GM23338 (cell line): ENCODE measurements around the gene FYB2. TPM values are rescaled to one million over a fixed set of nuclear protein-coding genes. Genes with fewer than 3 reads are reported as not detected.

Experiments used
- ATAC-seq: fragments of 200-7000 bp; cut with Tn5 transposase; 3 replicates; pipeline ENCODE4 v1.9.1; 2020
- DNase-seq: peaks from one replicate; pipeline ENCODE4 v3.0.0-alpha.2; 2015; ENCODE audit warnings: low spot score
- H2AFZ ChIP-seq: fragments of 200-600 bp; sonication (generic); 2 replicates; pipeline ENCODE4 v1.8.0; 2016; ENCODE audit warnings: antibody characterized with exemption, mild to moderate bottlenecking, moderate library complexity
- H3F3A ChIP-seq: fragments of 200-600 bp; sonication (generic); replicated peaks from 2 replicates; pipeline ENCODE4 v1.8.0; 2017; ENCODE audit warnings: antibody characterized with exemption, mixed run types, low read depth
- H3K27ac ChIP-seq: fragments of 200-600 bp; sonication (generic); 2 replicates; pipeline ENCODE4 v1.6.1; 2016; ENCODE audit warnings: low read depth
- H3K27me3 ChIP-seq: fragments of 200-600 bp; sonication (generic); 2 replicates; pipeline ENCODE4 v1.8.0; 2016; ENCODE audit warnings: mild to moderate bottlenecking, mixed run types, moderate library complexity; ENCODE audit not compliant: insufficient read depth
- H3K36me3 ChIP-seq: fragments of 200-600 bp; sonication (generic); 2 replicates; pipeline ENCODE4 v1.8.0; 2016; ENCODE audit warnings: mild to moderate bottlenecking; ENCODE audit not compliant: insufficient read depth
- H3K4me1 ChIP-seq: fragments of 200-600 bp; sonication (generic); 2 replicates; pipeline ENCODE4 v1.8.0; 2016; ENCODE audit warnings: mild to moderate bottlenecking, moderate library complexity; ENCODE audit not compliant: insufficient read depth
- H3K4me2 ChIP-seq: fragments of 200-600 bp; sonication (generic); 2 replicates; pipeline ENCODE4 v1.7.1; 2017; ENCODE audit warnings: mixed run types
- H3K4me3 ChIP-seq: fragments of 200-600 bp; sonication (generic); 2 replicates; pipeline ENCODE4 v1.6.1; 2016; ENCODE audit warnings: mixed run types
- H3K79me2 ChIP-seq: fragments of 200-600 bp; sonication (generic); replicated peaks from 2 replicates; pipeline ENCODE4 v1.8.0; 2017; ENCODE audit warnings: mild to moderate bottlenecking; ENCODE audit not compliant: insufficient read depth
- H3K9me2 ChIP-seq: fragments of 200-600 bp; sonication (generic); 2 replicates; pipeline ENCODE4 v1.8.0; 2017; ENCODE audit not compliant: insufficient read depth
- H4K20me1 ChIP-seq: fragments of 200-600 bp; sonication (generic); replicated peaks from 2 replicates; pipeline ENCODE4 v1.8.0; 2017; ENCODE audit warnings: mild to moderate bottlenecking; ENCODE audit not compliant: insufficient read depth
- H3K27ac Mint-ChIP-seq: 2 replicates; pipeline ENCODE4 v1.8.0; 2020; ENCODE audit warnings: inconsistent platforms, mild to moderate bottlenecking, moderate library complexity, mixed read lengths
- H3K27me3 Mint-ChIP-seq: 3 replicates; pipeline ENCODE4 v1.8.0; 2022; ENCODE audit warnings: low read depth, mild to moderate bottlenecking, moderate library complexity, mixed read lengths, inconsistent platforms; ENCODE audit not compliant: insufficient read depth, poor library complexity
- H3K36me3 Mint-ChIP-seq: 3 replicates; pipeline ENCODE4 v1.8.0; 2021; ENCODE audit warnings: low read depth, mild to moderate bottlenecking, inconsistent platforms, moderate library complexity, mixed read lengths
- H3K4me1 Mint-ChIP-seq: 3 replicates; pipeline ENCODE4 v1.8.0; 2020; ENCODE audit warnings: mild to moderate bottlenecking, inconsistent platforms, mixed read lengths
- H3K4me3 Mint-ChIP-seq: 3 replicates; pipeline ENCODE4 v1.8.0; 2021; ENCODE audit warnings: moderate library complexity, mild to moderate bottlenecking, inconsistent platforms, mixed read lengths
- H3K9me3 Mint-ChIP-seq: 3 replicates; pipeline ENCODE4 v1.8.0; 2020; ENCODE audit warnings: moderate library complexity, mild to moderate bottlenecking, inconsistent platforms, mixed read lengths
- CREB1 ChIP-seq: fragments of 250-450 bp; sonication (Bioruptor Pico); IDR thresholded peaks from 2 replicates; pipeline ENCODE4 v1.5.0; 2020; ENCODE audit warnings: low read depth, mild to moderate bottlenecking, moderate library complexity
- EZH2 ChIP-seq: fragments of 200-600 bp; sonication (generic); IDR thresholded peaks from one replicate; pipeline ENCODE4 v1.8.0; 2017; ENCODE audit warnings: antibody characterized with exemption, mild to moderate bottlenecking, low read depth; ENCODE audit not compliant: unreplicated experiment
- EZH2phosphoT487 ChIP-seq: fragments of 200-600 bp; sonication (generic); IDR thresholded peaks from one replicate; pipeline ENCODE4 v1.8.1; 2018; ENCODE audit warnings: antibody characterized with exemption; ENCODE audit not compliant: unreplicated experiment
- JUNB ChIP-seq: IDR thresholded peaks from one replicate; pipeline ENCODE4 v1.6.1; 2016; ENCODE audit warnings: antibody characterized with exemption; ENCODE audit not compliant: unreplicated experiment
- NANOG ChIP-seq: IDR thresholded peaks from 2 replicates; pipeline ENCODE4 v1.6.1; 2016; ENCODE audit warnings: antibody characterized with exemption, borderline replicate concordance
- POLR2AphosphoS5 ChIP-seq: IDR thresholded peaks from 2 replicates; pipeline ENCODE4 v1.6.1; 2016; ENCODE audit warnings: antibody characterized with exemption, low read depth
- STAT1 ChIP-seq: IDR thresholded peaks from one replicate; pipeline ENCODE4 v1.6.1; 2016; ENCODE audit warnings: antibody characterized with exemption; ENCODE audit not compliant: unreplicated experiment
- ZNF114 ChIP-seq: fragments of 250-450 bp; sonication (Bioruptor Pico); IDR thresholded peaks from 2 replicates; pipeline ENCODE4 v1.5.0; 2020; ENCODE audit warnings: mild to moderate bottlenecking, moderate library complexity
- ZNF331 ChIP-seq: fragments of 250-450 bp; sonication (Bioruptor Pico); IDR thresholded peaks from 2 replicates; pipeline ENCODE4 v1.5.0; 2020; ENCODE audit warnings: low read depth, mild to moderate bottlenecking, moderate library complexity
- polyA plus RNA-seq: library from polyadenylated mRNA; unstranded; fragments of >200 nt; fragmentation: Nextera tagmentation; extraction: Ambion mirVana; gene quantifications from 2 replicates; pipeline ENCODE4 v1.2.1, GENCODE V29; 2016
- total RNA-seq: library from RNA; depleted of rRNA; stranded (reverse); fragments of >200 nt; shearing (Covaris generic); gene quantifications from 2 replicates; pipeline ENCODE4 v1.2.3, GENCODE V29; 2014
- TF ChIP-seq, protein P1 (sequence below), 2 experiments: fragments of 200-600 bp in 1 of 2; sonication (generic) in 1 of 2; conservative IDR thresholded peaks; 2 replicates each; pipeline versions ENCODE4 v1.5.1 to v1.6.1; 2016 to 2017; ENCODE audit warnings: antibody characterized with exemption in 2 of 2, low read depth in 2 of 2, mild to moderate bottlenecking in 2 of 2, moderate library complexity in 1 of 2
- TF ChIP-seq, protein P2 (sequence below): IDR thresholded peaks from 2 replicates; pipeline ENCODE4 v1.6.1; 2016; ENCODE audit warnings: antibody characterized with exemption
- TF ChIP-seq, protein P3 (sequence below): IDR thresholded peaks from one replicate; pipeline ENCODE4 v1.6.1; 2018; ENCODE audit warnings: antibody characterized with exemption; ENCODE audit not compliant: unreplicated experiment
- TF ChIP-seq, protein P4 (sequence below): fragments of 250-450 bp; sonication (Bioruptor Pico); IDR thresholded peaks from 2 replicates; pipeline ENCODE4 v1.5.0; 2020; ENCODE audit warnings: mild to moderate bottlenecking, moderate library complexity

The FYB2 gene
- total and polyA plus RNA-seq, 2 experiments from 2014 or later, result 0.39 TPM; not detected in 1

DNA sequence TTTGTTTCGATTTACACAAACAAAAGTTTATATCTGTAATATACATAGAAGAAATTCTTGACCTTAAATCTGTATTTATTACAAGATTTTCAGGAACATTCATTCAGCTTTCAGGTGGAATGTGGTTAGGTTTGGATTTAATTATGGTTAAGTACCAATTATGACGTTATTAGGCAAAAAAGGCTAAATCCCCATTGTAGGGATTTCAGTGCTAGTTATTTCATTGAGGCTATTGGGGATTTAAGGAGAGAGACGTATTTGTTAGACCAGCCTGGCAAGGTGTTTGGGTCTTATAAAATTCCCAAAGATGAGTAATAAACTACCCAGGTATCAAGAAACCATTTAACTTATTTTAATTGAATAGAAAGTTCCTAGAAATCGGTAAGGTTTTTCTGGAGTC is 148.1 kb downstream of the FYB2 start:
- Histone ChIP-seq H3K27me3 (no peaks in the 10 kb centered on the region), H3K9me2 (no peaks in the 10 kb centered on the region), H3K36me3 (no peaks in the 10 kb centered on the region), H3K27ac (no peak overlapping the region), H3F3A (no peaks in the 10 kb centered on the region), H3K4me2 (no peak overlapping the region), H2AFZ (no peak overlapping the region), H4K20me1 (no peaks in the 10 kb centered on the region), H3K79me2 (no peaks in the 10 kb centered on the region), H3K4me3 (no peak overlapping the region), H3K4me1 (peaks cover 1% of the 10 kb centered on the region)
- ATAC-seq, result no peak
- Mint-ChIP-seq H3K27ac (no peak overlapping the region), H3K4me1 (peaks cover 5% of the 10 kb centered on the region), H3K9me3 (no peaks in the 10 kb centered on the region), H3K36me3 (no peaks in the 10 kb centered on the region), H3K4me3 (no peak overlapping the region), H3K27me3 (no peaks in the 10 kb centered on the region)
- TF ChIP-seq CREB1 (CRISPR knock-in tag), result no peak
- TF ChIP-seq, protein P1, sequence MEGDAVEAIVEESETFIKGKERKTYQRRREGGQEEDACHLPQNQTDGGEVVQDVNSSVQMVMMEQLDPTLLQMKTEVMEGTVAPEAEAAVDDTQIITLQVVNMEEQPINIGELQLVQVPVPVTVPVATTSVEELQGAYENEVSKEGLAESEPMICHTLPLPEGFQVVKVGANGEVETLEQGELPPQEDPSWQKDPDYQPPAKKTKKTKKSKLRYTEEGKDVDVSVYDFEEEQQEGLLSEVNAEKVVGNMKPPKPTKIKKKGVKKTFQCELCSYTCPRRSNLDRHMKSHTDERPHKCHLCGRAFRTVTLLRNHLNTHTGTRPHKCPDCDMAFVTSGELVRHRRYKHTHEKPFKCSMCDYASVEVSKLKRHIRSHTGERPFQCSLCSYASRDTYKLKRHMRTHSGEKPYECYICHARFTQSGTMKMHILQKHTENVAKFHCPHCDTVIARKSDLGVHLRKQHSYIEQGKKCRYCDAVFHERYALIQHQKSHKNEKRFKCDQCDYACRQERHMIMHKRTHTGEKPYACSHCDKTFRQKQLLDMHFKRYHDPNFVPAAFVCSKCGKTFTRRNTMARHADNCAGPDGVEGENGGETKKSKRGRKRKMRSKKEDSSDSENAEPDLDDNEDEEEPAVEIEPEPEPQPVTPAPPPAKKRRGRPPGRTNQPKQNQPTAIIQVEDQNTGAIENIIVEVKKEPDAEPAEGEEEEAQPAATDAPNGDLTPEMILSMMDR (conservative IDR thresholded peaks at IDR 0.05; ENCODE audit: low read depth in 2 of 2), result no peak
- no peak for TF ChIP-seq NANOG
- TF ChIP-seq EZH2phosphoT487, result no peak
- TF ChIP-seq ZNF331 (CRISPR knock-in tag), result no peak
- no peak for TF ChIP-seq EZH2
- TF ChIP-seq, protein P2, sequence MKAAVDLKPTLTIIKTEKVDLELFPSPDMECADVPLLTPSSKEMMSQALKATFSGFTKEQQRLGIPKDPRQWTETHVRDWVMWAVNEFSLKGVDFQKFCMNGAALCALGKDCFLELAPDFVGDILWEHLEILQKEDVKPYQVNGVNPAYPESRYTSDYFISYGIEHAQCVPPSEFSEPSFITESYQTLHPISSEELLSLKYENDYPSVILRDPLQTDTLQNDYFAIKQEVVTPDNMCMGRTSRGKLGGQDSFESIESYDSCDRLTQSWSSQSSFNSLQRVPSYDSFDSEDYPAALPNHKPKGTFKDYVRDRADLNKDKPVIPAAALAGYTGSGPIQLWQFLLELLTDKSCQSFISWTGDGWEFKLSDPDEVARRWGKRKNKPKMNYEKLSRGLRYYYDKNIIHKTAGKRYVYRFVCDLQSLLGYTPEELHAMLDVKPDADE, result no peak
- no peak for TF ChIP-seq STAT1
- TF ChIP-seq, protein P3, sequence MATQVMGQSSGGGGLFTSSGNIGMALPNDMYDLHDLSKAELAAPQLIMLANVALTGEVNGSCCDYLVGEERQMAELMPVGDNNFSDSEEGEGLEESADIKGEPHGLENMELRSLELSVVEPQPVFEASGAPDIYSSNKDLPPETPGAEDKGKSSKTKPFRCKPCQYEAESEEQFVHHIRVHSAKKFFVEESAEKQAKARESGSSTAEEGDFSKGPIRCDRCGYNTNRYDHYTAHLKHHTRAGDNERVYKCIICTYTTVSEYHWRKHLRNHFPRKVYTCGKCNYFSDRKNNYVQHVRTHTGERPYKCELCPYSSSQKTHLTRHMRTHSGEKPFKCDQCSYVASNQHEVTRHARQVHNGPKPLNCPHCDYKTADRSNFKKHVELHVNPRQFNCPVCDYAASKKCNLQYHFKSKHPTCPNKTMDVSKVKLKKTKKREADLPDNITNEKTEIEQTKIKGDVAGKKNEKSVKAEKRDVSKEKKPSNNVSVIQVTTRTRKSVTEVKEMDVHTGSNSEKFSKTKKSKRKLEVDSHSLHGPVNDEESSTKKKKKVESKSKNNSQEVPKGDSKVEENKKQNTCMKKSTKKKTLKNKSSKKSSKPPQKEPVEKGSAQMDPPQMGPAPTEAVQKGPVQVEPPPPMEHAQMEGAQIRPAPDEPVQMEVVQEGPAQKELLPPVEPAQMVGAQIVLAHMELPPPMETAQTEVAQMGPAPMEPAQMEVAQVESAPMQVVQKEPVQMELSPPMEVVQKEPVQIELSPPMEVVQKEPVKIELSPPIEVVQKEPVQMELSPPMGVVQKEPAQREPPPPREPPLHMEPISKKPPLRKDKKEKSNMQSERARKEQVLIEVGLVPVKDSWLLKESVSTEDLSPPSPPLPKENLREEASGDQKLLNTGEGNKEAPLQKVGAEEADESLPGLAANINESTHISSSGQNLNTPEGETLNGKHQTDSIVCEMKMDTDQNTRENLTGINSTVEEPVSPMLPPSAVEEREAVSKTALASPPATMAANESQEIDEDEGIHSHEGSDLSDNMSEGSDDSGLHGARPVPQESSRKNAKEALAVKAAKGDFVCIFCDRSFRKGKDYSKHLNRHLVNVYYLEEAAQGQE, result no peak
- TF ChIP-seq POLR2AphosphoS5, result no peak
- TF ChIP-seq, protein P4, sequence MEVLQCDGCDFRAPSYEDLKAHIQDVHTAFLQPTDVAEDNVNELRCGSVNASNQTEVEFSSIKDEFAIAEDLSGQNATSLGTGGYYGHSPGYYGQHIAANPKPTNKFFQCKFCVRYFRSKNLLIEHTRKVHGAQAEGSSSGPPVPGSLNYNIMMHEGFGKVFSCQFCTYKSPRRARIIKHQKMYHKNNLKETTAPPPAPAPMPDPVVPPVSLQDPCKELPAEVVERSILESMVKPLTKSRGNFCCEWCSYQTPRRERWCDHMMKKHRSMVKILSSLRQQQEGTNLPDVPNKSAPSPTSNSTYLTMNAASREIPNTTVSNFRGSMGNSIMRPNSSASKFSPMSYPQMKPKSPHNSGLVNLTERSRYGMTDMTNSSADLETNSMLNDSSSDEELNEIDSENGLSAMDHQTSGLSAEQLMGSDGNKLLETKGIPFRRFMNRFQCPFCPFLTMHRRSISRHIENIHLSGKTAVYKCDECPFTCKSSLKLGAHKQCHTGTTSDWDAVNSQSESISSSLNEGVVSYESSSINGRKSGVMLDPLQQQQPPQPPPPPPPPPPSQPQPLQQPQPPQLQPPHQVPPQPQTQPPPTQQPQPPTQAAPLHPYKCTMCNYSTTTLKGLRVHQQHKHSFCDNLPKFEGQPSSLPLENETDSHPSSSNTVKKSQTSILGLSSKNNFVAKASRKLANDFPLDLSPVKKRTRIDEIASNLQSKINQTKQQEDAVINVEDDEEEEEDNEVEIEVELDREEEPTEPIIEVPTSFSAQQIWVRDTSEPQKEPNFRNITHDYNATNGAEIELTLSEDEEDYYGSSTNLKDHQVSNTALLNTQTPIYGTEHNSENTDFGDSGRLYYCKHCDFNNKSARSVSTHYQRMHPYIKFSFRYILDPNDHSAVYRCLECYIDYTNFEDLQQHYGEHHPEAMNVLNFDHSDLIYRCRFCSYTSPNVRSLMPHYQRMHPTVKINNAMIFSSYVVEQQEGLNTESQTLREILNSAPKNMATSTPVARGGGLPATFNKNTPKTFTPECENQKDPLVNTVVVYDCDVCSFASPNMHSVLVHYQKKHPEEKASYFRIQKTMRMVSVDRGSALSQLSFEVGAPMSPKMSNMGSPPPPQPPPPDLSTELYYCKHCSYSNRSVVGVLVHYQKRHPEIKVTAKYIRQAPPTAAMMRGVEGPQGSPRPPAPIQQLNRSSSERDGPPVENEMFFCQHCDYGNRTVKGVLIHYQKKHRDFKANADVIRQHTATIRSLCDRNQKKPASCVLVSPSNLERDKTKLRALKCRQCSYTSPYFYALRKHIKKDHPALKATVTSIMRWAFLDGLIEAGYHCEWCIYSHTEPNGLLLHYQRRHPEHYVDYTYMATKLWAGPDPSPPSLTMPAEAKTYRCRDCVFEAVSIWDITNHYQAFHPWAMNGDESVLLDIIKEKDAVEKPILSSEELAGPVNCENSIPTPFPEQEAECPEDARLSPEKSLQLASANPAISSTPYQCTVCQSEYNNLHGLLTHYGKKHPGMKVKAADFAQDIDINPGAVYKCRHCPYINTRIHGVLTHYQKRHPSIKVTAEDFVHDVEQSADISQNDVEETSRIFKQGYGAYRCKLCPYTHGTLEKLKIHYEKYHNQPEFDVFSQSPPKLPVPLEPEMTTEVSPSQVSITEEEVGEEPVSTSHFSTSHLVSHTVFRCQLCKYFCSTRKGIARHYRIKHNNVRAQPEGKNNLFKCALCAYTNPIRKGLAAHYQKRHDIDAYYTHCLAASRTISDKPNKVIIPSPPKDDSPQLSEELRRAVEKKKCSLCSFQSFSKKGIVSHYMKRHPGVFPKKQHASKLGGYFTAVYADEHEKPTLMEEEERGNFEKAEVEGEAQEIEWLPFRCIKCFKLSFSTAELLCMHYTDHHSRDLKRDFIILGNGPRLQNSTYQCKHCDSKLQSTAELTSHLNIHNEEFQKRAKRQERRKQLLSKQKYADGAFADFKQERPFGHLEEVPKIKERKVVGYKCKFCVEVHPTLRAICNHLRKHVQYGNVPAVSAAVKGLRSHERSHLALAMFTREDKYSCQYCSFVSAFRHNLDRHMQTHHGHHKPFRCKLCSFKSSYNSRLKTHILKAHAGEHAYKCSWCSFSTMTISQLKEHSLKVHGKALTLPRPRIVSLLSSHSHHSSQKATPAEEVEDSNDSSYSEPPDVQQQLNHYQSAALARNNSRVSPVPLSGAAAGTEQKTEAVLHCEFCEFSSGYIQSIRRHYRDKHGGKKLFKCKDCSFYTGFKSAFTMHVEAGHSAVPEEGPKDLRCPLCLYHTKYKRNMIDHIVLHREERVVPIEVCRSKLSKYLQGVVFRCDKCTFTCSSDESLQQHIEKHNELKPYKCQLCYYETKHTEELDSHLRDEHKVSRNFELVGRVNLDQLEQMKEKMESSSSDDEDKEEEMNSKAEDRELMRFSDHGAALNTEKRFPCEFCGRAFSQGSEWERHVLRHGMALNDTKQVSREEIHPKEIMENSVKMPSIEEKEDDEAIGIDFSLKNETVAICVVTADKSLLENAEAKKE (CRISPR knock-in tag), result no peak
- no peak for TF ChIP-seq JUNB
- no peak for TF ChIP-seq ZNF114 (CRISPR knock-in tag)
- DNase-seq, result no peak
